ENCODE data around the gene CTIF.

- TF ChIP-seq POLR2A (IDR thresholded peaks at IDR 0.05) (no peak), CTCF (IDR thresholded peaks at IDR 0.05) (no peak)
These were observed 241.5 kb downstream of the CTIF start for GRCh38 chr18:48780201-48780912.
